Frontal cortex (tissue), 4 donors: ENCODE results near the gene NUDT16. TPM values are rescaled to one million over a fixed set of nuclear protein-coding genes. Genes with fewer than 3 reads are reported as not detected.

Source experiments
- DNase-seq, 2 donors: peaks; one replicate each; pipeline ENCODE4 v3.0.0; 2012; ENCODE audit warnings: low spot score in 2 of 2
- FAIRE-seq: peaks from 2 replicates; lab custom pipeline; 2012; peaks lifted over from hg19 to GRCh38; lab: Jason Lieb, UNC
- total RNA-seq: library from RNA; depleted of rRNA; stranded (reverse); fragments of >200 nt; gene quantifications from one replicate; pipeline ENCODE4 v1.2.3, GENCODE V29; 2014
- donor health status: control.
- donor health status: control.
- donor health status: control.

Gene NUDT16
- total RNA-seq, 1 donor from 2014 or later, result 11.8 TPM

GRCh38 chr3:131432441-131432840 is 50.9 kb downstream of the NUDT16 start:
- FAIRE-seq (no peak), DNase-seq (no peak)

DNA sequence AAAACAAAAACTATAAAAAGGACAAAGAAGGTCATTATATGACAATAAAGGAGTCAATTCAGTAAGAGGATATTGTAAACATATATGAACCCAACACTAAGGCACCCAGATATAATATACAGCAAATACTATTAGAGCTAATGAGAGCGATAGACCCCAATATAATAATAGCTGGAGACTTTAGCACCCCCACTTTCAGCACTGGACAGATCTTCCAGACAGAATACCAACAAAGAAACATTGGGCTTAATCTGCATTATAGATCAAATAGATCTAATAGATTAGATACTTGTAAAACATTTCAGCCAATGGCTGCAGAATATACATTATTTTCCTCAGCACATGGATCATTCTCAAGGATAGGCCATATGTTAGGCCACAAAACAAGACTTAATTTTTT is 53.4 kb downstream of the NUDT16 start:
- FAIRE-seq (no peak), DNase-seq (no peak)

Other genes with a start within 250 kb of the NUDT16 start
- gene MRPL3, start 121.2 kb downstream of the NUDT16 start, total RNA-seq, result 117 TPM